GM10847 (cell line): ENCODE results near the gene FOSL2.

ENCODE experiments used
- POLR2A ChIP-seq: IDR thresholded peaks from 2 replicates; pipeline ENCODE4 v1.6.1; 2011; ENCODE audit not compliant: insufficient read length; ENCODE audit errors: extremely low read depth

Gene FOSL2

DNA sequence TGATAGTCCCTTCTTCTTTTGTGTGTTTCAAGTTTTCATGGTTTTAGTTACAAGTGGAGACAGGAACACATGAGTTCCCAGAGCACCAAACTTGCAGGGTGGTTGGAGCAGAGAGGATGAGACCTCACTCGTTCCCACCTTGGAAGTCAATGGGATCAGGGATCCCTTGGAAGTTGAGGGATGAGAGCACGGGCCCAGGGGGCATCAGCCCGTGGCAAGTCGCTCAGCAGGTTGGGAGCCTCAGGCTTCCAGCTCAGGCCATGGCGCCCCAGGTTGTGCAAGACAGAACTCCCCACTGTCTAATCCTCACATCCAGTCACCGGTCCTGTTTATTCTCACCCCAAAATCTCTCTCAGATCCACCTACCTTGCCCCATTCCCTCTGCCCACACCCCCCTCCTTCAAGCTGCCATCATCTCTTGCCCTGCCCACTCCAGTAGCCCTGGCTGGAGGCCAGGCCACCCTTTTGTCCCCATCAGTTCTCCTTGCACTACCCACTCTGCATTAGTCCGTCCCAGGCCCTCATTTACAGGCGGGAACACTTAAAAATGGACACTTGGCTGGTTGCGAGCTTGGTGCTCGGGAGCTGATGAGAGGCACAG is 37.6 kb upstream of the FOSL2 start:
- TF ChIP-seq POLR2A, result no peak

DNA sequence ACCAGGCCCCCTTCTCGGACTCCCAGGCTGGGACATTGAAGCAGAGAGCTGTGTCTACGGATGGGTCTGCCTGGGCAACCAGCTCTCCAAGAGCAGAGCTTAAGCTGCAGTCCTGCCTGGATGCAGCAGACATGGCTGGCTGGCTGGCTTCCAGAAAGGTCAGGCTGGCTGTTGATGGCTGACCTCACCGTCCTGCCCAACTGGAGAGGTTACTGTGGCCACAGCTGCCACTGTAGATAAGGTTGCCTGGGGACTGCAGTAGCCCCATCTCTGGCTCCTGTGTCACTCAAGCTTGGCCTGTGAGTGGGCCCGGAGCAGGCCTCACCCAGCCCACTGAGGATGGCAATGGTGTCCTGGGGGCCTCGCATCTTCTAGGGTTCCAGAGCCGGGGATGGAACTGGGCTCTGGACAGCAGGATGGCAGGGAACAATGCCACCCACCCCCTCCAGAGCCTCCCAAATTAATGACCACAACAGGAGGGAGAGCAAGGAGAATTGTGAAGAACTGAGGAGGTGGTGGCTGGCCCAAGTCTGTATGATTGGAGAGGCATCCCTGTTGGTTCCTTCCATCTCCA is 37.0 kb upstream of the FOSL2 start:
- TF ChIP-seq POLR2A, result no peak

DNA sequence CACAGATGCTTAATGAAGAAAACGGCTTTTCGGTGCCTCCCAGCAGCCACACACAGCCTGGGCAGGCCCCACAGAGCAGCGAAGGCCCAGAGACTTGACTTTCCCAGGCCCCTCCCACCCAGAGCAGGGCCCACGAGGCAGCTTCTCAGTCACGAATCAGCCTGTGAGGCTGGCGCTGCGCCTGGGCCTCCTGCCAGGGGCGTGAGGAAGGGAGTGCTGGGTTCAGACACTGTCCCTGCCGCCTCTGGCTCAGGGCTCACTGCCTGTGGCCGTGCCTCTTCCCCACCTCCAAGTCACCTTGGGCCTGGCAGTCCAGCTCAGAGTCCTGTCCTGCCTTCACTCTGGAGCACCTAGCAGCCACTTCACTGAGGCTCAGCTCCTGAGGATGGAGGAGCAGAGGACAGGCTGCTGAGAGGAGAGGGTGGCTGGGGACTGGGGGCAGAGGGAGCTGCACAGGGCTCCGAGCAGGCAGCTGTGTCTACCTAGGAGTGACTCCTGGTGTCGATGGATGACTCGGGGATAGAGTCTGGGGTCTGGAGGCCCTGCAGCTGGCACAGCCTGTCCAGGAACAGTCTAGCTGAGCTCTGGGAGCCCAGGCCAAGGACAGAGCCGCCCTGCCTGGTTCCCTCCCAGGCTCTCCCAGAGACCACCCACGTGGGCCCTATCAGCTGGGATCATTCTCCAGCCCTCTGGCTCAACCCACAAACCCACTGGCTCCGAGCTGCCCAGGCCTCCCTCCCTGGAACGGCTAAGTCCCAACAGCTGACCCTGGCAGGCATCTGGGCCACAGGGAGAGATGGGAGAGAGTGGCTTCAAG is 36.4 kb upstream of the FOSL2 start:
- TF ChIP-seq POLR2A, result no peak

DNA sequence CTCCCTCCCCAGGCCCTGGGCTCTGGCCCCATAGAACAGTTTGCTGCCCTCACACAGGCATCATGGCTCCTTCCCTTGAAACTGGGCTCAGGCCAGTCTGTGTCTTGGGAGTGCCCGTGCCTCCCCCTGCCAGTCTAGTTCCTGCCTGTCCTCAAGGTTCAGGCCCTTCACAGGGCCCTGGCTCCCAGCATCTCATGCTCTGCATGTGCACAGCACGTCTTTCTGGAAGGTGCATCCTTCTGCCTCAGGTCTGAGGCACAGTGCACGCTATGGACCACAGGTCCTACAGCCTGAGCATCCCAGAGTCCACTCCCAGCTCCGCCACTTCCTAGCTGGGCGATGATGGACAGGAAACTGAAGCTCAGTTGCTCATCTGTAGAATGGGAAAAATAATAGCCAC is 35.6 kb upstream of the FOSL2 start:
- no peak for TF ChIP-seq POLR2A

DNA sequence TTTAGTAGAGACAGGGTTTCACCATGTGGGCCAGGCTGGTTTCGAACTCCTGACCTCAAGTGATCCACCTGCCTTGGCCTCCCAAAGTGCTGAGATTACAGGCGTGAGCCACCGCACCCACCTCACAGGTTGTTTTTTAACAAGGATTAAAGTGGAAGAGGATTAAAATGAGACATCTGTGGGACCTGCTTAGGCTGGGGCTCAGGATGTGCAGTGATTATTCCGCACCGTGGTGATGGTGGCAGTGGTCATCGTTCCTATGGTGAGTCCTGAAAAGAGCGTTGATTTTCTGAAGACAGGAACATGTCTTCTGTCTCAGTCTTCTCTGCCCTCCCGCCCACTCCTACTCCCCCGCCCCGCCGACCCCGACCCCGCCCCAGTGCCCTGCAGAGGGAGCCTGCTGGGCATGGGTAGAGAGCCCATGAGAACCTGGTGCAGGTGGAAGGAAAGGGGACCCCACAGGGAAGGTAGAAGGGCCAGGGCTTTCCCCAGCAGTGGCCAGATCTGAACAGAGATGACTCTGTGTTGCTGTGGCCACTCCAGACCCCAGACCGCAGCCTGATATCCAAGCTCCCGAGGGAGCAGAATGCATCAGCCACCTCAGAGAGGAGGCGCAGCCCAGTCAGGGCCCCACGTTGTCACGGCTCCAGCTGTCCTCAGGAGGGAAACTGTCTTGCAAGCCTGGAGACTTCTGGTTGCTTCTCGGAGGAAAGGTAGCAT is 34.5 kb upstream of the FOSL2 start:
- TF ChIP-seq POLR2A, result no peak

DNA sequence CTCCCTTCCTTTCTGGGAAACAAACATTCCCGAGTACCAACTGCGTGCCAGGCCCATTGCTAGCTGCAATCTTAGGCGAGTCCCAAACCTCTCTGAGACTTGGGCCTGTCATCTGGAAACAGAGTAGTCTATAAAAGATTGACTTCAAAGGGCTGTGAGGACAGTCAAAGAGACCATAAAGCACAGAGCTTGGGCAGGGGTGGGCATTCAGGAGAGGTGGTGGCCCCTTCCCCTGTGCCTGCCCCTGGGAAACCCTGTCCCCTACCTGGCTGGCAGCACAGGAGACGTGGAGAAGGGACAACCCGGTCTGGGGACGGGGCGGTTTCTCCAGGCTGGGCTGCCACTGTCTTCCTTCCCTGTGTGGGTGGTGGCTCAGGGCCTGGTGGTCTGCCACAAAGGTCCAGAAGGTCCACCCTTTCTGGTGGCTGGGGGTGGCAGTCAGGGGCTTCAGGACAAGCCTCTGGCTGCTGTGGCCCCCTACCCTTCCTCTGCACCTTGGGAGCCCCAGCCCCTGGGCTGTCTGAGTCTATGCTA is 33.9 kb upstream of the FOSL2 start:
- no peak for TF ChIP-seq POLR2A

DNA sequence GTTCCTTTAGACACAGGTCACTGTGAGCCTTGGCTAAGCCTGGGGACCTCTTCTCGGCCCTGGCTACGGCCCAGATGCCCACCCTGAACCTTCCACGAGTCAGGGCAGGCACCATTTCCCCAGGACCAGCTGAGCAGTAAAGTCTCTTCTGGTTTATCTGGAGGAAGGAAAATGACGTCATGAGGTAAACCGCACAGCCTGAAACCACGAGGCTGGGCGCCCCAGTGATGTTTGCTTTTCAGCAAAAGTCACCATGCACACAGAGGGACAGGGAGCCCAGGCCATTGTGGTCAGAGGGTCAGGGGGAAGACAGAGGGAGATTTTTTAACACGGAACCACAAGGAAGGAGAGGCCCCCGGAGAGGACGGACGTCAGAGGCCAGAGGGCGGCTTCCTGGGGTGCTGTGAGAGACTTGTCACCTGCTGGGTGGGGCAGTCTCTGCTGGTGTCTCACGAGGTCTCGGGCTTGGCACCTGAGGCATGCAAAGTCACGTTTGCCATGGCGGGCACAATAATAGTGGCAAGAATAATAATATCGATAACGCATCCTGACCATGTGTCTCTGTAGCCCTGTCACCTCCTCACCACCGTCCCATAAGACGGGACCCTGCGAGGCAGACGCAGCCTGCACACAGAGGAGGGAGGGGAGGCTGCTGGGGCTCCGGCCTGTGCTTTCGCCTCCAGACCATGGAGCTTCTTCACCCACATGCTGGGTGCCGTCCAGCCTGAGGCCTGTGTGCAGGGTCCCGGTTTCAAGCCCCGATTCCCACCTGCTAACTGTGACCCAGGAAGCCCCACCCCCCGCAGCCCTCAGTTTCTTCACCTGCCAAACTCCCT is 33.2 kb upstream of the FOSL2 start:
- no peak for TF ChIP-seq POLR2A

DNA sequence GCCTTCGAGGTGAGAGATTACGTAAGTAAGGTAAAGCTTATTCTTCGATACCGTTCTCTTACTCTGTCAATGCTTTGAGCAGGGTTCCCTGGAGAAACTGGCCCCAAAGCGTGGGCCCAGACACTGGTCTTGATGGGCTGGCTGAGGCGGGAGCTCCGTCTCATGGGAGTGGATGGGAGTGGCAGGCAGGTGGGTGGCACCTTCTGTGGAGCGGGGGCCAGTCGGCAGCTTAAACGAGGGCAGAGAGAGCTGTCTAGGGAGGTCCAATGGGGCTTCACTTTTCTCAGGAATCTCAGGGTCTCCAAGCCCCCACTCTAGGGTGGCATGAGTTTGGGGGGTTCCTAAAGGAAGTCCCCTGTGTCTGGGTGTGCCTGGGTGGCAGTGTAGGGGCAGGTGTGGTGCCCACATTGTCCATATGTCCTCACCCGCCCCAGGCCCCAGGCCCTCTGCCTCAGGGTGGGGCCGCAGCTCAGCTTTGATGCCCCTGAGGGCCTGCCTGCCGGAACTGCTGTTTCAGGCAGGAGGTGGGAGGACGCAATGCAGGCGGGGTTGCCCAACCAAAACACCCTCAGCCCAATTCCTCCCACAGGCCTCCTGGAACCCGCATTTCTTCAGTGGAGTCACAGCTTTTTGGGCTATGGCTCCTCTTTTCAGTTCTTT is 32.5 kb upstream of the FOSL2 start:
- TF ChIP-seq POLR2A, result no peak

DNA sequence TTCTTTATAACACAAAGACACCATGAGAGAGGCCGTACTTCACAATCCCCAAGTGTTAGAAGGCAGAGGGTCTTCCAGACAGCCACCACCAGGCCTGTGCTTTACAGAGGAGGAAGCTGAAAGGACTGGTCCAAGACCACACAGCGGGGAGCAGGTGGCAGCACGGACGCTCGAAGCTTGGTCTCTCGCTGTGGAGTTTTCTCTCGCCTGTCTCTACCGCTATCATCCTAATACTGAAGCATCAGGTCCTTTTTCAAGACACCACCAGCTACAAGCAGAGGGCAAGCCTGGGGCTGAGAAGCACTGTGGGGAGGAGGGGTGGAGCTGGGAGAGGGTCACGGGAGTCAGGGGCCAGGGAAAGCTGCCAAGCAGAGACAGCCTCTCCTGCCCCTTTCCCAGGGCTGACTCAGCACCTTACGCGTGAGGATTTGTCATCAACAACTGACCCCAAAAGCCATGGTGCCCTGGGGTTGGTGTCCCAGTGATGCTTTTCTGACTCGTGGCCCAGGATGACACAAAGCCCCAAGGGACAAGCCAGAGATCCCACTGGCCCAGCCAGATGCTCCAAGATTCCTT is 31.9 kb upstream of the FOSL2 start:
- TF ChIP-seq POLR2A, result no peak

DNA sequence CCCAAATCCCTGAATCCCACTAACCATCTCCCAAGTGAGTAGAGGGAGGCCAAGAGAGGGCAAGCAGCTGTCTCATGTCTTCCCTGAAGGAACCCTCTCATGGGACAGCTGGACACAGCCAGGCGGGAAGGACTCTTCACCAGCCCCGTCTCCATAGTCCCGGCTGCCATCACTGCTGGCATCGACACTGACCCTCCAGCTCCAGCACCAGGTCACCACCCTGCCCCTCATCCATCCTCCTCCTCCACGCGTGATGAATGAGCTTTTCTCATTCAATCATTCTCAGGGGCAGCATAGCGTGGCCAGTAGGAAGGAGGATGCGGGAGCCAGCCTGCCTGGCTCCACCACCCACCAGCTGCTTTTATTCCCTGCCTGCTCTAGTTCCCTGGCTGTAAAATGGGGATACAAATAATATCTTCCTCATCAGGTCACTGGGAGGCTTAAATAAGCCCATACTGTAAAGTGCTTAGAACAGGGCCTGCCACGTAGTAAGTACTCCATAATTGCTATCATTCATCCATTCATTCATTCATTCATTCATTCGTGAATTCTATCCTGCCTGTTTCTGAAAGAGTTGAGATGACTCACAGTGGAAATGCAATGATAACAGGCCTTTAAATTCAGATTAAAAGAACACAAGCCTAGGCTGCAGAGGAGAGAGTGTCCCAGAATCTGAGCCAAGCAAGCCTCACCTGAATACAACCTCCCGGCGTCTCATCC is 30.5 kb upstream of the FOSL2 start:
- no peak for TF ChIP-seq POLR2A

DNA sequence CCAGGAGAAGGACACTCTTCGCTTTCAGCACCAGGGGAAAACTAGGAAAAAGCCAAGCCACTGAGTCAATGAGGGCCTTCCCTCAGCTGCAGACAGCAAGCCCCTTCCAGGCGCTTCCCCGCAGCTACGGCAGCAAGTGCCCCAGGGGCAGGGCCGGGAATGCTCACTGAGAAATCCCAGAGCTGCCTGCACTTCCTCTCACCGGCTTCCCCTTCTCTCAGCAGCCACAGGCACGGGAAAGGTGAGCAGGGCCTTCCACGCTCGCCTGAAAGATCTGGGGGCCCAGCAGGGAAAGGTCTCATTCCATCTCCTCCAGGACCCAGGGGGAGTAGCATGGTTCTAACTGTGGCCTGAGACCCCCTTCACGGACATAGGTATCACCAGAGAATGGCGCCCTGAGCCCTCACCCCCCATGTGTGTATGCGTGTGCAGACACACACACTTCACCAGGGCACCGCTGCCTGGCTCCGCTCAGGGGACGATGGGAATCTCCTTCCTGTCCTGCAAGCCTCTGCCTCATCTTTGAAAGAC is 29.6 kb upstream of the FOSL2 start:
- no peak for TF ChIP-seq POLR2A

DNA sequence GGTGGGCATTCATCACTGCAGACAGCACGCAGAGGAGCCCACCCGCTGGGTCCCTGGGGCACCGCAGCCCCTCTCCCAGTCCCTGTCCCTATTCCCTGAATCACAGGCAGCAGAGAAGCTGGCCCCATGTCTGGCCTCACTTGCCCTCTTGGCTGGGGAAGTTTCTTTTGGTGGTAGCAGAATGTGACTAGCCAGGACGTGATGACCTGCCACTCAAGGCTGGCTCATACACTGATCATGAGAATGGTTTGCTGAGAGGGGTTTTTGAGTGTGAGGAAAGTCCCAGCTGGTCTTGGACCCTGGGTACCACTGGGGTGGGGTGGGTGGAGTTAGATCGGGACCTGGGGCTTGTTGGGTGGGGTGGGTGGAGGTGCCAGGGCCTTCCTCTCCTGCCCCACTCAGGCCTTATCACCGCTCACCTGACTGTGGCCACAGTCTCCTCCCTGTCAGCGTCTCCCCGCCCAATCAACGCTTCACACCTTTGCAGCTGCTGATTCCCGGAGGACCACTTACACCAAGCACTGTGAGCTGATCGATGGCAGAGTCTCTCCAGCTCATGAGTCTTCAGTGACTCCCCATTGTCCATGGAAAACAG is 28.9 kb upstream of the FOSL2 start:
- no peak for TF ChIP-seq POLR2A

DNA sequence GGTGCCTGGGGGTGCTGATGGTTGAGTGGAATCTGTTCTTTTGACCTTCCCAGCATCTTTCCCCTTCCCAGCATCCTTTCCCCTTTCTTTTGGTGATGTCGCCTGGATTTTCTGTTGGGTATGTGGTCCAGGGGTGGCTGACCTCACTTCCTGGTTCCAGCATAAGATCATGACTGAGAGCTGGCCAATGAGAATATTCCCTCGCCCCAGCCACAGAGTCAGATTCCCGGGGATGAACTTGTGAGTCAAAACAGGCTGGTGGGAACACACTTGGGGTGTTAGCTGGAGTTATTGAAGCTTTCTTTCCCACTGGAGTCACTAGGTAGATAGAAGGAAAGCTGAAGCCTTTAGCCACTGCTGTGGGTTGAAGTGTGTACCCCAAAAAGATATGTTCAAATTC is 28.0 kb upstream of the FOSL2 start:
- no peak for TF ChIP-seq POLR2A
